Measurements from ENCODE around the gene ATAD3A. TPM values are rescaled to one million over a fixed set of nuclear protein-coding genes. Genes with fewer than 3 reads are reported as not detected.

Gene ATAD3A
- total and polyA plus RNA-seq, 9 of the 15 experiments (the other 6 are each of a cell fraction or from before 2014, with no cell fraction given): 0.10 to 173 (median 36.7) TPM

- intact Hi-C loops (cut with micrococcal nuclease) (no loop called here), in situ Hi-C loops (cut with MboI) (no loop called here)
- Histone ChIP-seq H3K9me1 (ENCODE audit: control insufficient read depth, insufficient read depth, low read length) (no peaks in the 10 kb centered on the region), H4K20me1 (replicated peaks; ENCODE audit: control insufficient read depth, insufficient read depth, low read length) (no peaks in the 10 kb centered on the region), H2AFZ (ENCODE audit: low read depth, low read length) (no peak overlapping the region), H3K4me2 (ENCODE audit: insufficient read depth, low read length) (no peak overlapping the region), H3K9me3 (replicated peaks; ENCODE audit: control insufficient read depth, insufficient read depth, low read depth, low read length) (no peaks in the 10 kb centered on the region; the same call in 1 of the 2 replicates), H3K27me3 (ENCODE audit: control insufficient read depth in 2 of 2, insufficient read depth in 2 of 2, low read length in 2 of 2) (no peaks in the 10 kb centered on the region), H3K4me3 (no peak overlapping the region), H3K36me3 (ENCODE audit: control insufficient read depth, insufficient read depth, low read length) (peaks cover 51% of the 10 kb centered on the region), H3K9ac (ENCODE audit: insufficient read depth in 1 of 2, low read depth in 2 of 2, low read length in 2 of 2) (no peak overlapping the region), H3K27ac (ENCODE audit: extremely low read depth, low read depth, low read length) (no peak overlapping the region; the same call in 2 of the 3 replicates), H3K79me2 (ENCODE audit: control insufficient read depth, insufficient read depth, low read length) (no peaks in the 10 kb centered on the region), H3K4me1 (replicated peaks in 1 of 2; ENCODE audit: control insufficient read depth in 2 of 2, insufficient read depth in 2 of 2, low read length in 2 of 2) (peaks cover 0 to 48% of the 10 kb centered on the region in 2 experiments; a peak in 2 of 5 replicates)
- ChIA-PET CTCF (ENCODE audit: low intra/inter-chr PET ratio) (no interaction called here), POLR2A (no interaction called here)
- ATAC-seq: no peak
- BruUV-seq (replicated peaks): no TSS peak
- TF ChIP-seq ZNF143 (CRISPR knock-in tag; IDR thresholded peaks at IDR 0.05) (0 out of 2 replicates have a peak, but pooled peaks have one; percentile 49), MCM5 (IDR thresholded peaks at IDR 0.05; ENCODE audit: low read depth) (no peak), TFAP4 (CRISPR knock-in tag; IDR thresholded peaks at IDR 0.05; ENCODE audit: borderline replicate concordance) (no peak), ZC3H8 (IDR thresholded peaks at IDR 0.05) (no peak), BMI1 (IDR thresholded peaks at IDR 0.05; ENCODE audit: low read length) (no peak), ZNF511 (CRISPR knock-in tag; IDR thresholded peaks at IDR 0.05) (0 out of 2 replicates have a peak, but pooled peaks have one; percentile 41), USF1 (CRISPR knock-in tag; IDR thresholded peaks at IDR 0.05) (0 out of 2 replicates have a peak, but pooled peaks have one; percentile 17), SAFB2 (IDR thresholded peaks at IDR 0.05; ENCODE audit: borderline replicate concordance, low read depth, low read length, severe bottlenecking) (no peak), TEAD4 (IDR thresholded peaks at IDR 0.05; ENCODE audit: low read length) (no peak), TEAD4 (CRISPR knock-in tag; IDR thresholded peaks at IDR 0.05; ENCODE audit: borderline replicate concordance) (0 out of 2 replicates have a peak, but pooled peaks have one; percentile 37), JUN (IDR thresholded peaks at IDR 0.05; ENCODE audit: borderline replicate concordance, low read depth, low read length) (no peak), JUN (CRISPR knock-in tag; IDR thresholded peaks at IDR 0.05; ENCODE audit: borderline replicate concordance) (0 out of 2 replicates have a peak, but pooled peaks have one; percentile 53), GTF2B (IDR thresholded peaks at IDR 0.05; ENCODE audit: extremely low read depth, insufficient read length) (no peak), ZFP1 (CRISPR knock-in tag; IDR thresholded peaks at IDR 0.05) (no peak), PRMT5 (CRISPR knock-in tag; IDR thresholded peaks at IDR 0.05) (0 out of 2 replicates have a peak, but pooled peaks have one; percentile 30)
- TF ChIP-seq, protein P1, sequence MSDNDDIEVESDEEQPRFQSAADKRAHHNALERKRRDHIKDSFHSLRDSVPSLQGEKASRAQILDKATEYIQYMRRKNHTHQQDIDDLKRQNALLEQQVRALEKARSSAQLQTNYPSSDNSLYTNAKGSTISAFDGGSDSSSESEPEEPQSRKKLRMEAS (CRISPR knock-in tag; IDR thresholded peaks at IDR 0.05): peak; percentile 38; the same call in 1 of the 2 replicates
- DNase-seq (ENCODE audit: extremely low read depth in 1 of 4, low spot score in 3 of 4): no peak
- FAIRE-seq: no peak
- 94% methylated on average over 32 of the region's 32 CpGs for WGBS (ENCODE audit: insufficient coverage, low coverage, missing lambda C conversion rate)
Measured at GRCh38 chr1:1537626-1538250, 25.8 kb downstream of the ATAD3A start.

All from K562 (cell line).